Heart left ventricle (tissue), 16 donors: ENCODE data around the gene MEIKIN. TPM values are rescaled to one million over a fixed set of nuclear protein-coding genes. Genes with fewer than 3 reads are reported as not detected.
"Not testable (repeated sequence)": the region's sequence is repeated elsewhere in the genome, so short reads cannot be mapped to it uniquely, and the experiment has no call there.

ENCODE experiments used
- ATAC-seq, 4 donors: fragments of 200-7000 bp; cut with Tn5 transposase; one replicate each; pipeline ENCODE4 v1.9.1; 2020 to 2022; ENCODE audit warnings: moderate library complexity in 4 of 4, mild to moderate bottlenecking in 3 of 4, moderate number of reproducible peaks in 1 of 4
- DNase-seq, 5 donors: peaks; one replicate each; pipeline ENCODE4 v3.0.0-alpha.2; 2020
- H3K27ac ChIP-seq, 12 donors: fragments of 200-600 bp; sonication (generic) in 4 of 12; one replicate each; pipeline versions ENCODE4 v1.5.0 to v1.8.0; 2016 to 2022; ENCODE audit warnings: mild to moderate bottlenecking in 2 of 12
- H3K27me3 ChIP-seq, 9 donors: fragments of 200-600 bp; sonication (generic) in 2 of 9; one replicate each; pipeline versions ENCODE4 v1.5.1 to v1.8.0; 2016 to 2022; ENCODE audit warnings: mild to moderate bottlenecking in 3 of 9
- H3K36me3 ChIP-seq, 9 donors: fragments of 200-600 bp; sonication (generic) in 2 of 9; one replicate each; pipeline versions ENCODE4 v1.5.0 to v1.8.0; 2018 to 2022; ENCODE audit warnings: mild to moderate bottlenecking in 2 of 9
- H3K4me1 ChIP-seq, 12 donors: fragments of 200-600 bp; sonication (generic) in 4 of 12; one replicate each; pipeline versions ENCODE4 v1.5.0 to v1.8.0; 2016 to 2022; ENCODE audit warnings: mild to moderate bottlenecking in 3 of 12
- H3K4me3 ChIP-seq, 12 donors: fragments of 200-600 bp; sonication (generic) in 4 of 12; one replicate each; pipeline versions ENCODE4 v1.5.0 to v1.8.0; 2017 to 2022; ENCODE audit warnings: mild to moderate bottlenecking in 9 of 12, moderate library complexity in 4 of 12
- H3K9me3 ChIP-seq, 12 donors: fragments of 200-600 bp; sonication (generic) in 4 of 12; one replicate each; pipeline versions ENCODE4 v1.5.0 to v1.8.0; 2016 to 2022; ENCODE audit warnings: mild to moderate bottlenecking in 1 of 12
- CTCF ChIP-seq, 12 donors: fragments of 200-600 bp; sonication (generic) in 4 of 12; IDR thresholded peaks; one replicate each; pipeline versions ENCODE4 v1.5.0 to v1.8.0; 2018 to 2022; ENCODE audit warnings: antibody characterized with exemption in 12 of 12, mild to moderate bottlenecking in 5 of 12
- POLR2A ChIP-seq, 2 donors: fragments of 450-650 bp; IDR thresholded peaks; one replicate each; pipeline ENCODE4 v1.6.1; 2017; ENCODE audit warnings: antibody characterized with exemption in 2 of 2, mild to moderate bottlenecking in 2 of 2, moderate library complexity in 2 of 2
- WGBS, 4 donors: extraction: QIAGEN DNeasy Blood & Tissue Kit in 2 of 4; methylation state at CpG; one replicate each; pipeline versions ENCODE4 v1.1.5 to v1.1.7; 2013 to 2018; 5-methylcytosine and 5-hydroxymethylcytosine counted together
- intact Hi-C, 10 donors: fragments of 100-400 bp; cut with DNase I; formaldehyde crosslinking; loops; one replicate each; pipeline versions ENCODE4 v1.11.1 to v1.14.2; 2022
- polyA plus RNA-seq, 2 donors: library from polyadenylated mRNA; stranded (reverse); fragments of 200-250 nt; gene quantifications; one replicate each; pipeline ENCODE4 v1.2.3, GENCODE V29; 2013
- total RNA-seq, 9 donors: library from RNA; depleted of rRNA in 2 of 9; stranded (reverse); fragments of >200 nt in 2 of 9; fragmentation: NEBNext Ultra II Directional in 3 of 9; extraction: Animal tissue kit (Norgen Biotek cat#: 25700) in 3 of 9; gene quantifications; one replicate each; pipeline versions ENCODE4 v1.1.0 to v1.2.4, GENCODE V29; 2016 to 2023
- donor health status: ischemic (EF 13 %, LVEDD 7.1; RV severe dilation, severe dysfunction).
- donor health status: healthy with polysubstance abuse.
- donor health status: DM: no; HTN: yes; CAD: no.
- donor health status: DM: no; HTN: no; CAD: no.
- donor health status: ischemic (EF 25% LVEDD 6.9; RV normal size, moderate dysfunction).
- donor health status: ischemic (EF 25% LVEDD 5.7; RV mildly dilated, moderate dysfunction).
- donor health status: healthy.
- donor health status: DM: yes; HTN: yes; CAD: no.
- donor health status: ischemic (EF 35%, LVEDD 5.7; RV mildly dilated, moderate dysfunction).
- donor health status: nonischemic (EF 11% LVEDD 7.7; RV severe dilation, severe dysfunction).
- donor health status: DM: yes; HTN: yes; CAD: no.
- donor health status: PGD.
- donor health status: ischemic (EF 29% LVEDD 5.4; RV normal size, mild dysfunction).
- donor health status: nonischemic (EF 23%, LVEDD 6.1; RV moderate dilation, normal function).

The MEIKIN gene
- total and polyA plus RNA-seq, 11 donors = 0.07 to 0.63 TPM; not detected in 9

DNA sequence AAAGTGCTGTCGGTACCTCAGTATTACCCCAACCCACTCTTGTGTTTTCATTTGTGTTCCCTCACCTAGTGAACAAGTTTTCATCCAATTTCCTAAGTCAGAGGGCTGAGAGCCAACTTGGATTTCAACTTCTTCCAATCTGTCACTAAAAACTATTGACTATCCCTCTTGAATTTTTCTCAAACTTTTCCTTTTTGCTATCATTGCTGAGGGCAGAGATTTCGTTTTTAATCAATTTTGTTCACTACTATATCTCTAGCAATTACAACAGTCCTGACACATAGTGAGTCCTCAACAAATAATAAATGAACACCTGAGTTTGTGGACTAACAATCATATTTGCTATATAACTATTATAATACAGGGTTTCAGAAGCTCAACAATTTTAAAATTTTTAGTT, 29.0 kb downstream of the MEIKIN start:
- WGBS, 4 donors = 40 to 53% (median 48%) methylated on average over 2 of the region's 2 CpGs
- ATAC-seq = no peak
- Histone ChIP-seq H3K4me3 (no peak overlapping the region), H3K27me3 (no peaks in the 10 kb centered on the region), H3K9me3 (no peaks in the 10 kb centered on the region), H3K4me1 (no peaks in the 10 kb centered on the region), H3K36me3 (no peaks in the 10 kb centered on the region), H3K27ac (no peak overlapping the region)
- no peak for TF ChIP-seq POLR2A (IDR thresholded peaks at IDR 0.05)
- no peak for TF ChIP-seq CTCF (IDR thresholded peaks at IDR 0.05)
- DNase-seq = no peak
- intact Hi-C loops = no loop called here

GRCh38 chr5:131914472-131914871, 31.0 kb downstream of the MEIKIN start:
- DNase-seq (no peak), ATAC-seq (no peak)
- Histone ChIP-seq H3K36me3 (no peaks in the 10 kb centered on the region), H3K27me3 (no peaks in the 10 kb centered on the region), H3K4me3 (no peak overlapping the region), H3K9me3 (peaks cover 0 to 7% (median 0%) of the 10 kb centered on the region in 12 donors), H3K27ac (no peak overlapping the region), H3K4me1 (no peaks in the 10 kb centered on the region)
- TF ChIP-seq POLR2A (IDR thresholded peaks at IDR 0.05) = no peak
- no peak for TF ChIP-seq CTCF (IDR thresholded peaks at IDR 0.05)
- intact Hi-C loops = no loop called here

DNA sequence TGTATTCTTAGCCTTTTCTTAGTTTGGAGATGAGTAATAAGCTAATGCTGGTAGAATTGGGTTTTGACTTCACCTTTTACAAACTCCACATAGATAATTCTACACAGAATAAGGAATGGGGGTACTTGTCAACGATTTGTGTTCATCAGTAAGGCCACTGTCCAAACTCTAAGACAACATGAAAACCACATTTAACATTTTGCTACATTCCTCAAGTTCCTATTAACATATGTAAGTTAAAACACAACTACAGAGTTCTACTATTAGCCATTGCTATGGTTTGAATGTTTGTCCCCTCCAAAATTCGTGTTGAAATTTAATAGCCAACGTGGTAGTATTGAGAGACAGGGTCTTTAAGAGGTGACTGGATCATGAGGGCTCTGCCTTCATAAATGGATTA, 31.9 kb downstream of the MEIKIN start:
- intact Hi-C loops = no loop called here
- Histone ChIP-seq H3K4me3 (no peak overlapping the region), H3K9me3 (peaks cover 0 to 8% (median 0%) of the 10 kb centered on the region in 12 donors), H3K36me3 (no peaks in the 10 kb centered on the region), H3K4me1 (no peaks in the 10 kb centered on the region), H3K27me3 (no peaks in the 10 kb centered on the region), H3K27ac (no peak overlapping the region)
- DNase-seq (no peak), ATAC-seq (no peak)
- 50 to 64% (median 52%) methylated on average over 3 of the region's 3 CpGs for WGBS, 4 donors
- TF ChIP-seq CTCF (IDR thresholded peaks at IDR 0.05) (no peak), POLR2A (IDR thresholded peaks at IDR 0.05) (no peak)

DNA sequence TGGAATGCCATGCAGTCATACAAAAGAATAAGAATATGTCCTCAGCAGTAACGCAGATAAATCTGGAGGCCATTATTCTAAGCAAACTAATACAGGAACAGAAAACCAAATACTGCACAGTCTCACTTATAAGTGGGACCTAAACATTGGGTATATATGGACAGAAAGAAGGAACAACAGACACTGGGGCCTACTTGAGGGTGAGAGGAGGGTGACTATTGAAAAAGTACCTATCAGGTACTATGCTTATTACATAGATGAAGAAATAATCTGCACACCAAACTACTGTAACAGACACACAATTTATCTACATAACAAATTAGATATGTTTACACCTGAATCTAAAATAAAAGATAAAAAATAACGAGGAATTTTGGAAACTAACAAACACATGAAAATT, 38.8 kb downstream of the MEIKIN start:
- Histone ChIP-seq H3K27ac (no peak overlapping the region), H3K27me3 (no peaks in the 10 kb centered on the region), H3K4me1 (no peaks in the 10 kb centered on the region), H3K36me3 (no peaks in the 10 kb centered on the region), H3K4me3 (no peak overlapping the region), H3K9me3 (peaks cover 0 to 32% (median 10%) of the 10 kb centered on the region in 12 donors)
- DNase-seq = no peak
- no peak for TF ChIP-seq POLR2A (IDR thresholded peaks at IDR 0.05)
- no peak for ATAC-seq
- intact Hi-C loops = no loop called here
- 71 to 80% (median 72%) methylated on average over 2 of the region's 2 CpGs for WGBS, 4 donors

GRCh38 chr5:131902266-131902665, 43.2 kb downstream of the MEIKIN start:
- intact Hi-C loops = loop anchor here in 1 of 10 donors (5.0 kb wide), 1 partner anchor 220 kb away; no protein-coding TSS in a partner anchor
- H3K4me1 ChIP-seq, H3K4me3 ChIP-seq, H3K36me3 ChIP-seq, DNase-seq, ATAC-seq: not testable (repeated sequence)
- Histone ChIP-seq H3K27me3 (peaks cover 0 to 11% (median 0%) of the 10 kb centered on the region in 9 donors), H3K27ac (peak overlapping the region in 1 of 12 donors; percentile 49), H3K9me3 (peaks cover 0 to 40% (median 10%) of the 10 kb centered on the region in 12 donors)
- WGBS, 4 donors = 73 to 79% (median 75%) methylated on average over 1 of the region's 1 CpG
